ENCODE measurements around the gene ROR2. TPM values are rescaled to one million over a fixed set of nuclear protein-coding genes. Genes with fewer than 3 reads are reported as not detected.

ROR2 gene
- total and polyA plus RNA-seq, 2 donors (not counting 3 experiments of a cell fraction or from before 2014, with no cell fraction given) = not detected

DNA sequence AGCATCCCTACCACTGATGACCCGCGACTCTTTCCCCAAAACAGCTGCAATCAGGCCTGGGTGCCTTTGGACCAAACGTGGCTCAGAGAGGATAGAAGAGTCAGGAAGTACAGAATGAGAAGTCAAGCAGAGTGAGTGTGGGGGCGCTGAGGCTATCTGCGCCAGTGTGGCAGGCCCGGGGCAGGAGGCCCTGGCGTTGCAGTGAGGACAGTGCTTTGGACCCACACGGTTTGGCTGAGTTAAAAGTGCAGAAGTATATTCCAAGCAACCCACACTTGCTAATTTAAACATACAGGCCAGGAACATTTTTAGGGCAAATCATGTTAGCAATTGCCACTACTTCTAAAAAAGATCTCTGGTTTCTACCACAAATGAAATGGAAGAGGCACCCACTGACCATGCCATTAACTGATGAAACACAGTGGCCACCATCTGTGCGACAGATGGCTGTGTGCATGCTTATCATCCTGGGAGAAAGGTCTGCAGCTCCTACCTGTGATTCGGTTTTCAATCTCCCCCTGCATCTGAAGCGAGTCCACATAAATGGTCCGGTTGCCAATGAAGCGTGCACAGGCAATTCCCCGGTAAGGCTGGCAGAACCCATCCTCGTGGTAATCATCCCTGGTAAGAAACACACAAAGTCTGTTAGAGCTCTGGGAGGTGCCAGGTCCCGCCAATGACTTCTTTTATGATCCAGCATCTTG is 213.0 kb downstream of the ROR2 start:
- no peak overlapping the region for H2AFZ ChIP-seq (ENCODE audit: low read depth, low read length)
- intact Hi-C loops (cut with micrococcal nuclease) = no loop called here
- no peaks in the 10 kb centered on the region for H3K9me3 ChIP-seq (replicated peaks; ENCODE audit: control insufficient read depth, insufficient read depth, low read length)
- no peaks in the 10 kb centered on the region for H3K79me2 ChIP-seq (ENCODE audit: control insufficient read depth, insufficient read depth, low read length)
- H4K20me1 ChIP-seq (replicated peaks; ENCODE audit: control insufficient read depth, extremely low read depth, insufficient read depth, low read length) = no peaks in the 10 kb centered on the region
- FAIRE-seq (no peak), DNase-seq (ENCODE audit: low read depth, low spot score) (no peak)
- H3K36me3 ChIP-seq (ENCODE audit: control insufficient read depth in 2 of 2, extremely low read depth in 1 of 2, insufficient read depth in 2 of 2, low read length in 2 of 2) = no peaks in the 10 kb centered on the region
- no TSS peak for BruUV-seq (replicated peaks)
- TF ChIP-seq GATA2 (IDR thresholded peaks at IDR 0.05; ENCODE audit: insufficient read depth, insufficient read length, low read depth, low read length) (no peak), MYC (IDR thresholded peaks at IDR 0.05; ENCODE audit: low read depth, low read length) (no peak), FOS (IDR thresholded peaks at IDR 0.05; ENCODE audit: borderline replicate concordance, insufficient read depth, low read length) (no peak), POLR2A (IDR thresholded peaks at IDR 0.05; ENCODE audit: low read depth, low read length) (no peak), EZH2 (IDR thresholded peaks at IDR 0.05; ENCODE audit: borderline replicate concordance, low read depth, low read length, severe bottlenecking) (no peak), JUN (IDR thresholded peaks at IDR 0.05; ENCODE audit: borderline replicate concordance, insufficient read depth, insufficient read length, low read depth) (no peak)
- TF ChIP-seq, protein P1, sequence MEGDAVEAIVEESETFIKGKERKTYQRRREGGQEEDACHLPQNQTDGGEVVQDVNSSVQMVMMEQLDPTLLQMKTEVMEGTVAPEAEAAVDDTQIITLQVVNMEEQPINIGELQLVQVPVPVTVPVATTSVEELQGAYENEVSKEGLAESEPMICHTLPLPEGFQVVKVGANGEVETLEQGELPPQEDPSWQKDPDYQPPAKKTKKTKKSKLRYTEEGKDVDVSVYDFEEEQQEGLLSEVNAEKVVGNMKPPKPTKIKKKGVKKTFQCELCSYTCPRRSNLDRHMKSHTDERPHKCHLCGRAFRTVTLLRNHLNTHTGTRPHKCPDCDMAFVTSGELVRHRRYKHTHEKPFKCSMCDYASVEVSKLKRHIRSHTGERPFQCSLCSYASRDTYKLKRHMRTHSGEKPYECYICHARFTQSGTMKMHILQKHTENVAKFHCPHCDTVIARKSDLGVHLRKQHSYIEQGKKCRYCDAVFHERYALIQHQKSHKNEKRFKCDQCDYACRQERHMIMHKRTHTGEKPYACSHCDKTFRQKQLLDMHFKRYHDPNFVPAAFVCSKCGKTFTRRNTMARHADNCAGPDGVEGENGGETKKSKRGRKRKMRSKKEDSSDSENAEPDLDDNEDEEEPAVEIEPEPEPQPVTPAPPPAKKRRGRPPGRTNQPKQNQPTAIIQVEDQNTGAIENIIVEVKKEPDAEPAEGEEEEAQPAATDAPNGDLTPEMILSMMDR (IDR thresholded peaks at IDR 0.05; ENCODE audit: extremely low read depth in 1 of 2, insufficient read depth in 1 of 2, low read depth in 1 of 2, low read length in 2 of 2) = no peak
- H3K9ac ChIP-seq (replicated peaks; ENCODE audit: extremely low read depth, insufficient read depth, low read length) = no peak overlapping the region
- H3K4me1 ChIP-seq (ENCODE audit: control insufficient read depth, extremely low read depth, insufficient read depth, low read length) = peaks cover 8% of the 10 kb centered on the region
- CTCF ChIA-PET = interaction anchor here (1.4 kb wide), 1 partner anchor 10 kb away, joined by 12 read pairs; no protein-coding TSS in a partner anchor
- no peak overlapping the region for H3K4me3 ChIP-seq (replicated peaks in 1 of 3; ENCODE audit: insufficient read depth in 1 of 3, low read depth in 1 of 3, low read length in 3 of 3)
- POLR2A ChIA-PET = no interaction called here
- H3K4me2 ChIP-seq (ENCODE audit: insufficient read depth, low read length) = no peak overlapping the region
- H3K27me3 ChIP-seq (ENCODE audit: control insufficient read depth in 2 of 2, insufficient read depth in 2 of 2, low read length in 2 of 2) = no peaks in the 10 kb centered on the region
- H3K9me1 ChIP-seq (replicated peaks; ENCODE audit: control insufficient read depth, extremely low read depth, insufficient read depth, low read length) = no peaks in the 10 kb centered on the region
- no peak overlapping the region for H3K27ac ChIP-seq (ENCODE audit: insufficient read depth, low read depth, low read length)
- dilution Hi-C loops (cut with MboI; ENCODE audit: extremely low pct_ligation_motif_present, low sequenced_read_pairs) = no loop called here

Data from endothelial cell of umbilical vein (primary cell).